ENCODE measurements around the gene STEAP3. TPM values are rescaled to one million over a fixed set of nuclear protein-coding genes. Genes with fewer than 3 reads are reported as not detected.

STEAP3 gene
- total RNA-seq, 1 experiment from 2014 or later: 32.3 TPM

GRCh38 chr2:119280680-119281079, 57.0 kb downstream of the STEAP3 start (continued):
- TF ChIP-seq ATF3 (IDR thresholded peaks at IDR 0.05) (no peak), SRF (IDR thresholded peaks at IDR 0.05; ENCODE audit: low read depth) (no peak), CEBPB (IDR thresholded peaks at IDR 0.05; ENCODE audit: low read depth) (no peak), POLR2A (IDR thresholded peaks at IDR 0.05; ENCODE audit: borderline replicate concordance, extremely low read depth, insufficient read depth, insufficient read length) (no peak), TCF7L2 (IDR thresholded peaks at IDR 0.05; ENCODE audit: borderline replicate concordance, extremely low read depth, insufficient read depth, insufficient read length) (no peak), RAD21 (IDR thresholded peaks at IDR 0.05; ENCODE audit: low read depth) (no peak), ELF1 (IDR thresholded peaks at IDR 0.05; ENCODE audit: borderline replicate concordance, low read depth) (no peak), POLR2AphosphoS5 (IDR thresholded peaks at IDR 0.05; ENCODE audit: low read depth, low read length) (no peak), REST (IDR thresholded peaks at IDR 0.05; ENCODE audit: low read depth) (no peak), ZFX (IDR thresholded peaks at IDR 0.05) (no peak)

- Histone ChIP-seq H3K27me3 (ENCODE audit: insufficient read depth, low read length) (no peaks in the 10 kb centered on the region), H3K27ac (ENCODE audit: low read depth, low read length) (no peak overlapping the region), H3K9me3 (ENCODE audit: control insufficient read depth in 1 of 2, insufficient read depth in 1 of 2, low read depth in 1 of 2, low read length in 2 of 2) (no peaks in the 10 kb centered on the region), H4K20me1 (ENCODE audit: insufficient read depth) (no peaks in the 10 kb centered on the region), H3K9me2 (ENCODE audit: insufficient read depth) (no peaks in the 10 kb centered on the region), H3K36me3 (ENCODE audit: control insufficient read depth in 1 of 2, insufficient read depth in 2 of 2, low read length in 2 of 2) (no peaks in the 10 kb centered on the region), H3K4me3 (replicated peaks in 1 of 2; ENCODE audit: low read depth in 1 of 2, low read length in 2 of 2) (no peak overlapping the region), H2AFZ (ENCODE audit: low read depth, low read length, poor library complexity, severe bottlenecking) (no peak overlapping the region), H3K9ac (ENCODE audit: low read length) (no peak overlapping the region), H3K4me1 (ENCODE audit: control insufficient read depth in 1 of 2, insufficient read depth in 2 of 2, low read length in 2 of 2) (no peaks in the 10 kb centered on the region), H3K4me2 (ENCODE audit: low read length) (no peak overlapping the region), H3K79me2 (ENCODE audit: insufficient read depth, low read length) (no peaks in the 10 kb centered on the region)
- DNase-seq (ENCODE audit: low read depth, low spot score) (no peak), ATAC-seq (no peak)
- ChIA-PET RAD21 (ENCODE audit: low non-redundant PET in 1 of 2, low total read pairs in 2 of 2, uncharacterized antibody in 2 of 2, unreplicated experiment in 2 of 2) (no interaction called here), POLR2A (no interaction called here), CTCF (no interaction called here)
- intact Hi-C loops (cut with micrococcal nuclease): no loop called here
- no peak for TF ChIP-seq ELF1 (IDR thresholded peaks at IDR 0.05; ENCODE audit: borderline replicate concordance, low read depth)
- TF ChIP-seq REST (IDR thresholded peaks at IDR 0.05; ENCODE audit: low read depth): no peak
- TF ChIP-seq ZFX (IDR thresholded peaks at IDR 0.05): no peak
- TF ChIP-seq CBX3 (IDR thresholded peaks at IDR 0.05; ENCODE audit: low read depth): no peak
- TF ChIP-seq YY1 (IDR thresholded peaks at IDR 0.05; ENCODE audit: extremely low read depth, insufficient replicate concordance, low read depth, low read length): no peak
- TF ChIP-seq POLR2AphosphoS5 (IDR thresholded peaks at IDR 0.05; ENCODE audit: low read depth, low read length): no peak
- no peak for TF ChIP-seq EZH2phosphoT487 (IDR thresholded peaks at IDR 0.05; ENCODE audit: borderline replicate concordance)
- no peak for TF ChIP-seq ATF3 (IDR thresholded peaks at IDR 0.05)
- BruUV-seq (replicated peaks): no TSS peak
Measured at GRCh38 chr2:119282146-119282995, 58.7 kb downstream of the STEAP3 start.

All from HCT116 (cell line).